Fibroblast of the aortic adventitia (primary cell): ENCODE results near the gene DLEC1. TPM values are rescaled to one million over a fixed set of nuclear protein-coding genes. Genes with fewer than 3 reads are reported as not detected.

ENCODE experiments used
- DNase-seq: peaks from one replicate; pipeline ENCODE4 v3.0.0-alpha.2; 2010; ENCODE audit warnings: low read depth
- H3K4me3 ChIP-seq: 2 replicates; pipeline ENCODE4 v1.5.1; 2011; ENCODE audit warnings: low read depth, mild to moderate bottlenecking, control low read depth, low read length, moderate library complexity
- total RNA-seq: library from RNA; depleted of rRNA; stranded (reverse); fragments of >200 nt; gene quantifications from 2 replicates; pipeline ENCODE4 v1.2.3, GENCODE V29; 2012; ENCODE audit warnings: low replicate concordance
- TF ChIP-seq, protein P1 (sequence below): IDR thresholded peaks from 2 replicates; pipeline ENCODE4 v1.5.1; 2011; ENCODE audit warnings: mild to moderate bottlenecking, low read length, control low read depth, inconsistent platforms; ENCODE audit not compliant: insufficient read depth

DLEC1 gene
- total RNA-seq, 1 donor = 0.09 TPM

DNA sequence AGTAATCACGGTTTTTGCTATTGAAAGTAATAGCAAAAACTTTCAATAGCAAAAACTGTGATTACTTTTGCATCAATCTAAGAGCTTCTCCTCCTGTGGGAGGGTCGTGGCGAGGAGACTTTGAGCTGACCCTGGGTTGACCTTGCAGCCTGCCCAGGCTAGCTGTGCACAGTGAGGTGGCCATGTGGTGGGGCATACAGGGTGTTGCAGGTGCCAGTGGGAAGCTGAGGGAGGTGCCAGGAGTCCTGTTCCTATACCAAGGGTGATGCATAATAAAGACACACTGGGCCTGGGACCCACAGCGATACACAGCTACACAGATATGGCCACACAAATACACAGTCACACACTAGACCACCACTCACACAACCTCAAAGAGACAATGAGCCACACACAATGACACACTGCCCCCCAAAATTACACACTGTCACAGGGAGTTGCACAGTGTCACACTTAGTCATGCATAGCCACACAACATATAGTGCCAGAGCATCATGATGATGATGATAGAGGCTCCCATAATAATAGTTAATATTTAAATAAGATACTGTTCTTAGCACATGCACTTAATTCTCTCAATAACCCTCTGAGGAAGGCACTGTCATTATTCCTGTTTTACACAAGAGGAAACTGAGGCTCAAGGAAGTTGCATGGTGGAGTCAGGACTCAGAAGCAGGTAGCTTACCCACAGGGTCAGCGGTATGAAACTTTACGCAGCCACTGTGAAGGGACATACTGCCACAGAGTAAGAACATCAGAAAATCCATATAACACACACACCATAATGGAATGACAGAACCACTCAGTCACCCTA, 15.9 kb upstream of the DLEC1 start:
- TF ChIP-seq, protein P1, sequence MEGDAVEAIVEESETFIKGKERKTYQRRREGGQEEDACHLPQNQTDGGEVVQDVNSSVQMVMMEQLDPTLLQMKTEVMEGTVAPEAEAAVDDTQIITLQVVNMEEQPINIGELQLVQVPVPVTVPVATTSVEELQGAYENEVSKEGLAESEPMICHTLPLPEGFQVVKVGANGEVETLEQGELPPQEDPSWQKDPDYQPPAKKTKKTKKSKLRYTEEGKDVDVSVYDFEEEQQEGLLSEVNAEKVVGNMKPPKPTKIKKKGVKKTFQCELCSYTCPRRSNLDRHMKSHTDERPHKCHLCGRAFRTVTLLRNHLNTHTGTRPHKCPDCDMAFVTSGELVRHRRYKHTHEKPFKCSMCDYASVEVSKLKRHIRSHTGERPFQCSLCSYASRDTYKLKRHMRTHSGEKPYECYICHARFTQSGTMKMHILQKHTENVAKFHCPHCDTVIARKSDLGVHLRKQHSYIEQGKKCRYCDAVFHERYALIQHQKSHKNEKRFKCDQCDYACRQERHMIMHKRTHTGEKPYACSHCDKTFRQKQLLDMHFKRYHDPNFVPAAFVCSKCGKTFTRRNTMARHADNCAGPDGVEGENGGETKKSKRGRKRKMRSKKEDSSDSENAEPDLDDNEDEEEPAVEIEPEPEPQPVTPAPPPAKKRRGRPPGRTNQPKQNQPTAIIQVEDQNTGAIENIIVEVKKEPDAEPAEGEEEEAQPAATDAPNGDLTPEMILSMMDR = no peak
- no peak for DNase-seq
- peak overlapping the region; percentile 92 for H3K4me3 ChIP-seq

DNA sequence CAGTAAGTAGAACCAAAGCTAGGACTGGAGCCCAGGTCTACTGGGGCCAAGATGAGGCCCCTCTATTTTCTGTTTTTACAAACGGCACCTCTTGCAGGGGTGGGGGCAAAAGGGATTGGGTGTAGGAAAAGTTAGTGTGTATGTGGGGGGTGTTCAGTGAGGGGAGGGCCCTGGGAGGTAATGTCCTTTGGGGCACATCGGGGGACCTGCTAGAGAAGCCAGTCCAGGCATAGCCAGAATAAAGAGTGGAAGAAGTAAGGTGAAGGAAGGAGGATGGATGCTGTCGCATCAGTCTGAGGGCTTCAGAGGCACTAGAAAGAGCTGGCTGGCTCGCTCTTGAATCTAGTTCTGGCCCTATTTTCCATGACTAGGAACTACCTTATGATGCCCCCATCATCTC, 12.2 kb upstream of the DLEC1 start:
- H3K4me3 ChIP-seq = no peak overlapping the region
- TF ChIP-seq, protein P1 = no peak
- DNase-seq = no peak

DNA sequence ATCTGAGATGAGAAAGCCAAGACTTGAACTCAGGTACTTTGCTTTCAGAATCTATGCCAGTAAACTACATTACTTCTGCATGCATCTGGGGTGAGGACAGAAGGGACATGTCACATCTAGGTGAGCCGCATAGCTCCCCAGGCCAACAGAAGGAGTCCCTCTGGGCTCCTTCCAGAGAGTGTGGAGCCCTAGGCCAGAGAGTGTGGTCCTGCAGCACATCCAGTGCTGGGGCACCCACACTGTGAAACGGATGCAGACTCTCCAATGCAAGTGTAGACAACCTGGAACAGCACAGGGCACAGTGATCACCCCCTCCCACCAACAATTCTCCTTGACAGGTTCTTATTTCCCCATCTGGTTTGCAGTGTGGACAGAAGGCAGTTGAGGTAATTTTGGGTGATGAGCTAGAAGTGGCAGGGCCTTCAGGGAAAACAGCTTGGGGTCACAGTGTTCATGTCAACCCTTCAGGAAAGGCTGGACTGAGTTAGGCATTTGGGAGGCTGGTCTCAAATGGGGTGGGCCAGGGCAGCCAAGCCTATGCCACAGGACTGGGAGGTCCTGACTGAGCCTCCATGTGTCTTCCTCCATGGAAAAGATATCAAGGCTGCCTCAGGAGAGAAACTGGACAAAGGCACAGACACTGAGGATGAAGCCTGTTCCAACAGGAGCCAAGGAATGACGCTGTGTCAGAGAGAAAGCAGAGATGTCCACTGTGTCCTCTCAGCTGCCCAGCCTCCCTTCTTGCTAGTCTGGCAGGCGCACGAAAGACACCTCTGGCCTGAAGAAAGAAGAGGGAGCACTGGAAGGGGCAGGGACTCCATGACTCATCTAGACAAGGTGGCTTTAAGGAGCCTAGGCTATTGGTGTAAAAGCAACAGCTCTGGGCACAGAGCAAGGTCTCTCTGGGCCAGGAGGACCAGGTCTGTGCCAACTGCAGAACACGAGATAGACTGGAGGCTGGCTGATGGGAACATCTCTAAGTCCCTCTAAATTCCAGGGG, 11.2 kb upstream of the DLEC1 start:
- peak overlapping the region; percentile 75 for H3K4me3 ChIP-seq
- DNase-seq = no peak
- TF ChIP-seq, protein P1 = no peak

DNA sequence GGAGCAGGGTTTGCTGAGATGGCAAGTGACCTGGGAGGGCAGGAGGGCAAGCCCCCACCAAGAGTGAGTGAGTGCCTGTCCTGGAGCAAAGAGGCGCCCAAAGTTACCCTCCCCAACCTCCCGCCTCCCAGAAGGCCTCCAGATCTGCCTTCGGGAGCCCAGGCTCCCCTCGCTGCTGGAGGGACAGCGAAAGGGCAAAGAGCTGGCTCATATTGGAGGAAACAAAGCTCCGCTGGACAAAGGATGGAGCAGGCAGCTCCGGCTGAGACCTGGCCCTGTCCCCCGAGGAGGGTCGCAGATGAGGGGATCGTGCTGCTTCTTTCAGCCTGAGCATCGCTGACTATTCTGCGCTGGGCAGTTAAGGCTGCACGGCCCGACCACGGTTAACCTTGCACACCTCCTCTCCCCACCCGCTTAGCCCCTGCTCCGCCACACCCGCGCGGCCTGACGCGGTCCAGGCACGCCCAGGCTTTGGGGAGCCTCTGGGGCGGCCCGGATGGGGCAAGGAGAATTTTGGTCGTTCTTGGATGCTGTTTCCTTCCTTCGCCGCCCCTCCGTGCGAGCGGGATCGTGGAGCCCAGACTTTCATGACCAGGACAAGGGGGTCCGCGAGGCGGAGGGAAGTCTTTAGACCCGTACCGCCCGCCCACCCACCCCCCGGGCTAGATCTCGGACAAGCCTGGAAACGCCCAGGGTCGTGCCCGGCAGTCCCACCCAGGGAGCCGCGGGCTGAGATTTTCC, 10.2 kb upstream of the DLEC1 start:
- peak overlapping the region; percentile 75 for H3K4me3 ChIP-seq
- no peak for DNase-seq
- TF ChIP-seq, protein P1 = no peak

DNA sequence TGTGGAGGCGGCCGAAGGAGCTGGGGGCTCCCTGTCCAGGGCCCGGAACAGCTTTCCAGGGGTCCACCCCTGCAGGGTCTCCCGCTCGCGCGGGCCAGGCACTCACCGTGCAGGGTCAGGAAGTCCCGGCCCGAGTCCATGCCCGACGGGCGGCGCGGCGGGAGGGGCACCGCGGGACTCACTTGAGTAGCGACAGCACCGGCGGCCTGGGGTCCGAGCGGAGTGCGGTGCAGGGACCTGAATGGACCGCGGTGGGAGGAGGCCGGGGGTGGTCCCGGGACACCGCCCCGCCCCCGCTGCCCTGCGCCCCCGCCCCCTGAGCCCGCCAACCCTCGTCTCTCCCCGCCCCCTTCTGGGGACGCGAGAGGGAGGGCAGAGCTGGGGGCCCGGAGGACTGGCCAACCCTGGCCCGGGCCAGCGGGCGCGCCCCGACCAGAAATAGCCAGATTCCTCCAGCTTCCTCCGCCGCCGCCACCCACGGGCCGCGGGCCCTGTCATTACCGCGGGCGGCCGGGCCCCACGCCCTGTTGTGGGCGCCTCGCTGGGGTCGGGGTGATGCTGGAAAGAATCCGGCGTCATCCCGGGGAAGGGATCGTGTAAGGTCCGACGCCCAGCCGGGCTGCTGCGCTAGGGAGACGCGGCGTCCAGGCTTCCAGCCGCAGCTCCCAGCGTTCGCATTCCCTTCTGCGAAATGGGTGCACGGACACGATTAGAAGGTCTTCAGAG, 9.4 kb upstream of the DLEC1 start, which contains the start of gene PLCD1:
Gene PLCD1, minus strand, starts transcription at position 243 of the 726 bp plus-strand sequence. Its CDS starts 103 bp downstream, at position 140.
- DNase-seq = peak; percentile 71
- TF ChIP-seq, protein P1 = no peak
- peak within 1 kb of the TSS; percentile 75 for H3K4me3 ChIP-seq
